HG02884 (cell line): ENCODE measurements around the gene PDGFRB.

ENCODE experiments used
- ATAC-seq: cut with Tn5 transposase; IDR thresholded peaks from one replicate; pipeline ENCODE4 v1.9.1; 2021; ENCODE audit warnings: mild to moderate bottlenecking, moderate library complexity; ENCODE audit not compliant: unreplicated experiment

The PDGFRB gene

GRCh38 chr5:150155258-150156026 lies at the start of gene PDGFRB:
Gene PDGFRB (minus strand): TSS chr5:150155845. CDS start chr5:150137047, 18,798 bp downstream.
- ATAC-seq, result no peak

- no peak for ATAC-seq
Measured at GRCh38 chr5:150204590-150204960, 48.9 kb upstream of the PDGFRB start.

- no peak for ATAC-seq
Measured at GRCh38 chr5:150203832-150204589, 48.4 kb upstream of the PDGFRB start.

GRCh38 chr5:150202501-150202900 lies 46.9 kb upstream of the PDGFRB start:
- no peak for ATAC-seq

GRCh38 chr5:150197476-150197875 lies 41.8 kb upstream of the PDGFRB start:
- ATAC-seq, result no peak

- no peak for ATAC-seq
Measured at GRCh38 chr5:150196986-150197385, 41.3 kb upstream of the PDGFRB start.

- ATAC-seq, result no peak
Measured at GRCh38 chr5:150196514-150196913, 40.9 kb upstream of the PDGFRB start.

GRCh38 chr5:150195736-150196485 lies 40.3 kb upstream of the PDGFRB start:
- ATAC-seq, result no peak

GRCh38 chr5:150192462-150192861 lies 36.8 kb upstream of the PDGFRB start:
- no peak for ATAC-seq

GRCh38 chr5:150190987-150191386 lies 35.3 kb upstream of the PDGFRB start:
- no peak for ATAC-seq

- no peak for ATAC-seq
Measured at GRCh38 chr5:150190503-150190979, 34.9 kb upstream of the PDGFRB start.

- ATAC-seq, result no peak
Measured at GRCh38 chr5:150189728-150190502, 34.3 kb upstream of the PDGFRB start, which contains the start of gene SLC6A7. Gene SLC6A7 (plus strand): TSS chr5:150190062. CDS start chr5:150190328, 266 bp downstream.

GRCh38 chr5:150189326-150189725 lies 33.7 kb upstream of the PDGFRB start:
- ATAC-seq, result no peak

- no peak for ATAC-seq
Measured at GRCh38 chr5:150188146-150188842, 32.6 kb upstream of the PDGFRB start.

- no peak for ATAC-seq
Measured at GRCh38 chr5:150186897-150187296, 31.3 kb upstream of the PDGFRB start.

- ATAC-seq, result no peak
Measured at GRCh38 chr5:150186137-150186536, 30.5 kb upstream of the PDGFRB start.

GRCh38 chr5:150184990-150185912 lies 29.6 kb upstream of the PDGFRB start:
- ATAC-seq, result no peak

GRCh38 chr5:150184006-150184405 lies 28.4 kb upstream of the PDGFRB start:
- no peak for ATAC-seq

- ATAC-seq, result no peak
Measured at GRCh38 chr5:150183436-150183835, 27.8 kb upstream of the PDGFRB start.
